Measurements from ENCODE around the gene KIF12.

Gene KIF12

GRCh38 chr9:114061292-114061691 lies 37.8 kb downstream of the KIF12 start:
- DNase-seq (ENCODE audit: low read depth), result no peak
- no peak for TF ChIP-seq CTCF (conservative IDR thresholded peaks at IDR 0.05; ENCODE audit: low read depth, low read length)

GRCh38 chr9:114060711-114061110 lies 38.4 kb downstream of the KIF12 start:
- no peak overlapping the region for H3K4me3 ChIP-seq (ENCODE audit: low read depth, low read length)
- DNase-seq (ENCODE audit: low read depth), result no peak
- no peak for TF ChIP-seq CTCF (conservative IDR thresholded peaks at IDR 0.05; ENCODE audit: low read depth, low read length)

More at GRCh38 chr9:114061292-114061691, 37.8 kb downstream of the KIF12 start:
- H3K4me3 ChIP-seq (ENCODE audit: low read depth, low read length), result no peak overlapping the region

GRCh38 chr9:114060070-114060469 lies 39.0 kb downstream of the KIF12 start:
- no peak for TF ChIP-seq CTCF (conservative IDR thresholded peaks at IDR 0.05; ENCODE audit: low read depth, low read length)
- H3K4me3 ChIP-seq (ENCODE audit: low read depth, low read length), result no peak overlapping the region
- no peak for DNase-seq (ENCODE audit: low read depth)

- DNase-seq (ENCODE audit: low read depth), result peak; percentile 24
- H3K4me3 ChIP-seq (ENCODE audit: low read depth, low read length), result no peak overlapping the region
- no peak for TF ChIP-seq CTCF (conservative IDR thresholded peaks at IDR 0.05; ENCODE audit: low read depth, low read length)
These were observed 39.9 kb downstream of the KIF12 start for GRCh38 chr9:114059047-114059803.

- H3K4me3 ChIP-seq (ENCODE audit: low read depth, low read length), result no peak overlapping the region
- DNase-seq (ENCODE audit: low read depth), result no peak
- TF ChIP-seq CTCF (conservative IDR thresholded peaks at IDR 0.05; ENCODE audit: low read depth, low read length), result no peak
These were observed 40.4 kb downstream of the KIF12 start for GRCh38 chr9:114058688-114059046.

GRCh38 chr9:114057161-114057885 lies 41.8 kb downstream of the KIF12 start:
- no peak for TF ChIP-seq CTCF (conservative IDR thresholded peaks at IDR 0.05; ENCODE audit: low read depth, low read length)
- H3K4me3 ChIP-seq (ENCODE audit: low read depth, low read length), result no peak overlapping the region
- DNase-seq (ENCODE audit: low read depth), result no peak

All from choroid plexus epithelial cell (primary cell).